GM19238 (cell line): ENCODE data around the gene FAM227B.
"Not testable (repeated sequence)": the region's sequence is repeated elsewhere in the genome, so short reads cannot be mapped to it uniquely, and the experiment has no call there.

ENCODE experiments used
- DNase-seq: peaks from one replicate; pipeline ENCODE4 v3.0.0; 2011; ENCODE audit warnings: low spot score; ENCODE audit not compliant: insufficient read length

Gene FAM227B

GRCh38 chr15:49379996-49380395, 240.6 kb downstream of the FAM227B start:
- DNase-seq = no peak

DNA sequence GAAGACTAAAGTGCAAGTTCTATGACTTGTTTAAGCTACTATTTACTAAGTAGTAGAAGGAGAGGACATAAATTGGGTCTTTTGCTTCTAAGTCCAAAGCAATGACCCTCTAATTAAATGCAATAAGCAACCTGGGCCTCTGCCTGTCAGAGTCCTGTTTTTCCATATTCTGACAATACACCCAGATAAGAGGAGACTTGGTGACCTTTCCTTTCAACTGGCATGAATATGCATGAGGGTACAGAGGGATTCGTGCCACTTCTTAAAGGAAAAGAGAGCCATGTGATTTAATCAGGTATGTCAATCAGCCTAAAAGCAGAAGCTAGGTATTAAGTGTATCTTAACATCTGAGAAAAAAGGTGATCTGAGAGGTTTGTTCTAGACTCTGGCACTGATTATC, 248.3 kb downstream of the FAM227B start:
- DNase-seq = no peak

DNA sequence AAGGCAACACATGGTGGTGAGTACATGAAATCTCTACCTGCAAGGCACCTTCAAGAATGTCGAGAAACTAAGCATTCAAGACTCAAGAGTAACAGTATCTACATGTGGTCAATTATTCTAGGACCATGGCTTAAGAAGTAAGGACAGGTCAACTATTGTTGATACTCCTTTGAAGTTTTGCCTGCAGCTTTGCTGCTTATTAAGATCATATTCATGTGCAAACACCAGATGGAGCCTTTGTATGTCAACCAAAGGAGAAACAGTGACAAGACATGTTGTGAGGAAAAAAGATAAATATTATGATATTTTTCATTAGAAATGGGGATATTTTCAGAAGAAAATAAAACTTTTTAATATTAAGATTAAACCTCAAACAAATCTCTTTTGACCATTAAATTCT, 249.8 kb downstream of the FAM227B start:
- DNase-seq = no peak

- DNase-seq = no peak
These were observed 254.1 kb downstream of the FAM227B start for GRCh38 chr15:49366496-49366895.

DNA sequence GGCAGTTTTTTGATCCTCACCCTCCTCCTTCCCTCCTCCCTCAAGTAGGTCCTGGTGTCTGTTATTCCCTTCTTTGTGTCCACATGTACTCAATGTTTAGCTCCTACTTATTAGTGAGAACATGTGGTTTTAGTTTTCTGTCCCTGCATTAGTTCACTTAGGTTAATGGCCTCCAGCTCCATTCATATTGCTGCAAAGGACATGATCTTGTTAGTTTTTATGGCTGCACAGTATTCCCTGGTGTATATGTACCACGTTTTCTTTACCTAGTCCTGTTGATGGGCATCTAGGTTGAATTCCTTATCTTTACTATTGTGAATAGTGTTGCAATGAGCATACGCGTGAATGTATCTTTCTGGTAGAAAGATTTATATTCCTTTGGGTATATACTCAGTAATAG, 259.2 kb downstream of the FAM227B start:
- DNase-seq = no peak

- not testable (repeated sequence) for DNase-seq
These were observed 266.2 kb downstream of the FAM227B start for GRCh38 chr15:49354439-49354838.

DNA sequence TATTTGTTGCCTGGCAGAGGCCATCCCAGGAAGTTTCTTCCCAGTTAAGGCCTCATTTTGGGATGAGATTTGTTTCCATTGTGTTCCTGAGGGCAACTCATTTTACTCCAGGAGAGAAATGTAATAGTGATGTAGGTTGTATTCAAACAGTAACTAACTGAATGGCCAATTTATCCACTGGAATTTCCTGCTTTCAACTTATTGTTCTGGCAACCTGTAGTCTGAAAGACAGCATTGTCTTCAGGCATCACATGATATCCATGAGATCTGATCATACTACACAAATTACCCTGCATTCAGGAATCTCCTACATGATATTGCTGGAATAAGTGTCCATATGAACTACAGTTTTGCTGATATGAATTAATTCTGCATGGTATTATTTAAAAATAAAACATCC, 277.1 kb downstream of the FAM227B start:
- no peak for DNase-seq

GRCh38 chr15:49339656-49340055, 281.0 kb downstream of the FAM227B start:
- no peak for DNase-seq

GRCh38 chr15:49331951-49332350, 288.7 kb downstream of the FAM227B start:
- no peak for DNase-seq

- DNase-seq = no peak
These were observed 289.2 kb downstream of the FAM227B start for GRCh38 chr15:49331442-49331841.

DNA sequence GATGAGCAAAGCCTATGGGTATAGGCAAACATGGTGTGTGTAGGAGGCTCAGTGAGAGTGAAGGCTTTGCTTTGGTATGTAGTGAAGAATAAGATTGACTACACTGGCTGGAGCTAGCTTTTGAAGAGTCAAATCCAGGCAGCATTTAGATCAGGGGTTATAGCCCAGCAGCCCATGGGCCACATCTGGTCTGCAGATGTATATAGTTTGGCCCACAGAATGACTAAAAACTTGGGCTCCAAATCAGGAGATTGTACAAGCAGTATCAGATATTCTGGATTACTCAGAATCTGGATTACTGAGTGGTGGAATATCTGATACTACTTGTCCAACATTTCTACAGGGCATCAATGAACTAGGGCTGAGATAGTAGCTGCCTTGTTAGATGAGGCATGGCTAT, 290.5 kb downstream of the FAM227B start:
- no peak for DNase-seq

DNA sequence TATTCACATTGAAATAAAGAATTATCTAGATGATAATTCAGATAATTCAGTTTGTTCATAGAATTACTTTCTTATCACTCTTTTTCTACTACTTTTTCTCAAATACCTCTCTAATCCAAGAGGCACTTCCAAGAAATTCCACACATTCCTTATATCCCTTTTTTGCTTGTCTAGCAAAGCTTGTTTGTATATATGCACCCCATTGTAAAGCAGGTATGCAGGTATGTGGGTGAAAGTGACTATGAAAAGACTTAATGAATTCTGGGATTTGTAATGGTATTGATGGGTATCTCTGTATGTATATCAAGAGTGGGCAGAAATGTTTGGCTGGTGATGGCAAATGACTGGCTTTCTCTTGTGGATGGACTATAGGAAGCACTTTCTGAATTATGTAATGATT, 291.7 kb downstream of the FAM227B start:
- DNase-seq = no peak

- DNase-seq = no peak
These were observed 292.7 kb downstream of the FAM227B start for GRCh38 chr15:49327927-49328326.

GRCh38 chr15:49323207-49323606, 297.4 kb downstream of the FAM227B start:
- DNase-seq = no peak

GRCh38 chr15:49320351-49320750, 300.3 kb downstream of the FAM227B start:
- DNase-seq = no peak

DNA sequence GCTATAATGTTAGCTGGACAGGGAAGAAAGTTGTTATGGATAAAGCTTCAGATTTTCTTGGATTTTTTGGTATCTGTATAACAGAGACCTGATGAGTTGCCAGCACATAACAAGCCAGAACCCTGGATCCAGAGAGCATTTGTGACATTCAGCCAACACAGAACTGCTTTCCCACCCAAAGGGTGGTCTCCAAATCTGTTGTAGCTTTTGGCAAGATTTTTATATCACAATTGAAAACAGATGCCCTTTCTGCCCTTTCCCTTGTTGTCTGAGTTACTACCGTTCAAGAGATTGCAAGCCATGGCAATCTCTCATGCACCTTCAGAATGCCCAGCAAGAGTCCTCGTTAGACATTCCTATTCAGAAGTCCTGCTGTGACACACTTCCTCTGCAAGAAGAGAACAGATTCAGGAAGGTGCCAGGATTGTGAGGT, 305.2 kb downstream of the FAM227B start:
- DNase-seq = no peak

GRCh38 chr15:49314716-49315115, 305.9 kb downstream of the FAM227B start:
- DNase-seq = no peak

- no peak for DNase-seq
These were observed 307.0 kb downstream of the FAM227B start for GRCh38 chr15:49313650-49314049.

DNA sequence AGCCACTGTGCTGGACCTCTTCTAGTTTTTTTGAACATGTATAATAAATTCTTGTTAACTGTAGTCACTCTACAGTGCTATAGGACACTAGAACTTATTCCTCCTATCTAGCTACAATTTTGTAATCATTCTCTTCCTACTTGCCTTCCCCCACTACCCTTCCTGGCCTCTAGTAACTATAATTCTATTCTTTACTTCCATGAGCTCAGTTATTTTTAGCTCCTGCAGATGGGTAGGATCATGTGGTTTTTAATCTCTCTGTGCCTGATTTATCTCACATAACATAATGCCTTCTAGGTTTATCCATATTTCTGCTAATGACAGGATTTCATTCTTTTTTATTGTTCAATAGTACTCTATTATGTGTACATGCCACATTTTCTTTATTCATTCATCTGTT, 310.7 kb downstream of the FAM227B start:
- no peak for DNase-seq

GRCh38 chr15:49308686-49309085, 311.9 kb downstream of the FAM227B start:
- DNase-seq = no peak

DNA sequence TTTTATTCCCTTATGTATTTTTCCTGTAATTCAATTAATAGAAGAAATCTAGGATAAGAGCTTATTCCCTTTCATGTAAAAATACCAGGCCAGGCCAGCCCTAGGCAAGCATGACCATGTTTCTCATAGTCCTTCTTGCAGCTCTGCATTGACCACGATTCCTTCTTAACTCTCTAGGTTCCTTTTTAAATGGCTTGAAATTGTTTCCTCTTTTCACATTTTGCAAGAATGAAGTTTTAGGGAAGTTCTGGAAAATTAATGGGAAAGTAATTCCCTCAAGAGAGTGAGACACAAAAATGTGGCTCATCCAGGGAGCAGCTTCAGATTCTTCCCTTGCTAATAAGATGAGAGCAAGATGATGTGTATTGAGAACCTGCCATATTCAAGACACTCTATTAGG, 314.1 kb downstream of the FAM227B start:
- DNase-seq = no peak

DNA sequence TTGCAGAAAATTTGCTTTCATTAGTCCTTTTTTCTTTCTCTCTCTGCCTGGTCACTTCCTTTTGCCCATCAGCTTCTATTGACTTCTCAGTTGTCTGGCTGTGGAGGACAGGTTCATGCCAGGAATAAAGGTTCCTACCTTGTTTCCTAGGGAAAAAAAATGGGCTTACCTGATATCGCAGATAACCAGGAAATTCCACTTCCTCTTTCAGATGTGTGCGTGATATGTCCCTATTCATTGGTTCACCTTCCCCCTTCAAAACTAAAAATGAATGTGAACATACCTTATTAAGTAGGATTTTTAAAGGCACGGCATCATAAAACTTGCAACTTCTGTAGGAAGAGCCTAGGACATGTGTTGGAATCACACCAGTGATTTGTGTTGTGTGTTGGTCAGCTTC, 317.6 kb downstream of the FAM227B start:
- no peak for DNase-seq

DNA sequence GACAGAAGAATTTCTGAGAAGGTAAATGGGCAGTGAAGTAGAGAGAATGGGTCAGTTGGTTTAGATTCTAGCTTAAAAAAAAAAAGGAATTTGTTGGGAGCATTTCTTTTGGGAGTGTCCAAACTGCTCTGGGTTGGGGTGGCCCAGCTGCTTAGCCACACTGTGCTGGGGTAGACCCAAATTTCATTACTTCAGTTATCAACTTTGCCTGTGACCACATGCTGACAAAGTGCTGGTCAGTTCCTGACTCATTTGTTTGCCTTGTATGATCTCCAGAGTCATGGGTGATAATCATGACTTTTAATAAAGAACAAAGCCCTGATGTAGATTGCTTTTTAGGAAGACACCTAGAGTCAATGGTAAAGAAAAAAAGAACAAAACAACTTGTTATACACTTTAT, 319.1 kb downstream of the FAM227B start:
- no peak for DNase-seq

DNA sequence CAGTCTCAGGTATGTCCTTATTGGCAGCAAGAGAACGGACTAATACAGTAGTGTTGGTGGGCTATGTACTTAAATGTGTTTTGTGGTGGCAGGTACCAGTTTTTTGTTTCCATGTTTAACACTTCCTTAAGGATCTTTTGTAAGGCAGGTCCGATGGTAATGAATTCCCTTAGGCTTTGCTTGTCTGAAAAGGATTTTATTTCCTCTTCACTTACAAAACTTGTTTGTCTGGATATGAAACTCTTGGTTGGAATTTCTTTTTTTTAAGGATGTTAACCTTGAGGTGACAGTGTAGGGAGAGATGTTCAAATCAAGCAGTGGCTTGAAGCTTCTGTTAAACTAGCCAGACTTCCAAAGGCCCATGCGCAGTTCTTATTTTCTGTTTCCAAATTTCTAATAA, 319.8 kb downstream of the FAM227B start:
- no peak for DNase-seq
